T-helper 1 cell (primary cell): ENCODE measurements around the gene CLEC16A.
"Not testable (repeated sequence)": the region's sequence is repeated elsewhere in the genome, so short reads cannot be mapped to it uniquely, and the experiment has no call there.

Source experiments
- DNase-seq, 5 donors: peaks; one replicate each; pipeline ENCODE4 v3.0.0-alpha.2; 2012 to 2020

CLEC16A gene

DNA sequence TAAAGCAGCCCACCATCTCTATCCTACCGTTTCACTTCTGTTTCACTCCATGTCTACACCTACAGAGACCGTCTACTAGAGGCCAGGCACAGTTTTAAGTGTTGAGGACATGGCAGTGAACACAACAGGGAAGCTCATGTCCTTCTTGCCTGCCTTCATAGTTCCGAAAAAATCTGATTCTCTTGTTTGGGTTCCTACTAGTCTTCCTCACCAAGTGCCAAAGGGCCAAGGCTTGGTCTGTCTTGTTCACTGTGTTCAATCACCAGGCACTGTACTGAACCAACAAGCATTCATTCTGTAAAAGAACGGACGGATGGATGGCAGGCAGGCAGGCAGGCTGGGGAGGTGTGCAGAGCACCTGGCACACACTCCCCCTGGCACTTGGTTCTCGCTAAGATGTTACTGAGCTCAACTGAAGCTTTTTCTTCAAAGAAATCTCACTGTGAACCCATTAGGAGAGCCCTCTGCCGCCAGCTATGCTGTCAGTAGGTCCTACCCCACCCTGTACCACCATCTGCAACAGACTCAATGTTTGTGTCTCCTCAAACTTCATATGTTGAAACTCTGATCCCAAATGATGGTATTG, 4.6 kb upstream of the CLEC16A start:
- DNase-seq = no peak

DNA sequence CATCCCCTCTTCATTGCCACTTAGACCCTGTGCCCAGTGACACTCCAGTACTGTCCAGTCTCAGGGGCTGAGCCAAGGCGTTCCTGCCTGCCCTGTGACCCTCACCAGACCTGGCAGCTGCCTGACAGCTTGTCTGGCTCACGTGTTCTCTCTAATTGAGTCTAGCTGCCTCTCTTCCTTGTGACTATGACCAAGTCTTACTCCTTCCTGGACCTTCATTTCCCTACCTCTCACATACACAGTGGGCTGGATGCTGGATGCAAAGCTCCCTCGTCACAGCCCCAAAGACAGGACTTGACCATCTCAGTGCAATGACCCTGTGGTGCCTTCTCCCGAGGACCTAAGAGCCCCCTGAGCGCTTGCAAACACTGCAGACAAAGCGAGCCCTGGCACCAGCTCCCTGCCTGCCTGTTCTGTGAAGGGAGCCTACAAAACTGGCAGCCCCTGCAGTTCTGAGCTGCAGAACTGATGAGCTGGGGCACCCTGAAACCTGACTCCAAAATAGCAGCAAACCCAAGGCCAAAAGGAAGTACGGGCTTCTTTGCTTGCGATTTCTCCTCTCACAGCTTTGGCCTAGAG, 3.8 kb upstream of the CLEC16A start:
- no peak for DNase-seq

DNA sequence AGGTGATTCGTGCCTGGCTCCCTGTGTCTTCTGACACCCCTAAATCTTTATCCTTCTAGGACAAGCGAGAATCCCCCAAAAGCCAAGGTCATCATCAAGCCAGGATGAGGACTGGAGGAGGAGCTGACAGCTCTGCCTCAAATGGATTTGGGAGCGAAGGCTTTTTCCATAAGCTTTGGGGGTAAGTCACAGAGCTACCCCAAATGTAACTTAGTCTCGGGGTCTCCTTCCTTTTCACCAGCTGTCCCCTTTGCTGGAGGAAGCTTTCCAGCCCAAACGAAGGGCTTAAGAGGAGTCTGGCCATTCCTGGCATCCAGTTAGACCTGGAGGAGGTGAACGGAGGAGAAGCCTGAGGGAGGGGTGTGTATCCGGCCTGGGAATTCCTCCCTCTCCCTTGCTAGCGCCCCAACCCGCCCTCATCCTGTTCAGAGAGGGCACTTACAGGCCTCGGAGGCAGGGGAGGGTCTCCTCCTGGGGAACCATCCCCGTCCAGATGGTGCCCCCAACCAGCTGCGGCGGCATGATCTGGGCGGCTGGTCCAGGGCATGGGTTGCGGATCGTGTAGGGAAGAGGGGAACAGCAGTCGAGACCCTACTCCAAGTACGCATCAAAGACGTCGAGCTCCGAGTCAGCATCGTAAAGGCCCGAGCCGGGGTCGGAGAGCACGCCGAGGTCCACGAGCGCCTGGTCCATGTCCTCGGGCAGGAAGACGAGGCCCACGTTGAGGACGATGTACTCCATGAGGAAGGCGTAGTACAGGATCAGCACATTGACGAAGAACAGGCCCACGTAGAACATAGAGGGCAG, 3.0 kb upstream of the CLEC16A start:
- no peak for DNase-seq

DNA sequence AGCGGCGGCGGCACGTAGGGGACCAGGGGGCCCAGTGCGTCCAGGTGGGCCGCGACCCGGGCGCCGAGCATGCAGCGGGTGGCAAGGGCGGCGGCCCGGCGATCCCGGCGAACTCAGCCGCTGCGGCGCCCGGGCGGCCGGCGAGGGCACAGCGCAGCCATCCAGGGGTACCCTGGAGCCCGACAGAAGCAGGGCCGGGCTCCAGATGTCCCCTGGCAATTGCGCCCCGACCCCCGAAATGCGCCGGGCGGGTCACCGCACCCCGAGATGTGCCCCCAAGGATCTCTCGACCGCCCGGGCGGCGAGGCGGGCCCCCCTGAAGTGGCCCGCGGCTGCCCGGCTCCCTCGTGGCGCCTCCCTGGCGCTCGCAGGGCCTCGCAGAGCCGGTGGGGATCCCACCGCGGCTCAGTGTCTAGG, 2.4 kb upstream of the CLEC16A start:
- not testable (repeated sequence) for DNase-seq

DNA sequence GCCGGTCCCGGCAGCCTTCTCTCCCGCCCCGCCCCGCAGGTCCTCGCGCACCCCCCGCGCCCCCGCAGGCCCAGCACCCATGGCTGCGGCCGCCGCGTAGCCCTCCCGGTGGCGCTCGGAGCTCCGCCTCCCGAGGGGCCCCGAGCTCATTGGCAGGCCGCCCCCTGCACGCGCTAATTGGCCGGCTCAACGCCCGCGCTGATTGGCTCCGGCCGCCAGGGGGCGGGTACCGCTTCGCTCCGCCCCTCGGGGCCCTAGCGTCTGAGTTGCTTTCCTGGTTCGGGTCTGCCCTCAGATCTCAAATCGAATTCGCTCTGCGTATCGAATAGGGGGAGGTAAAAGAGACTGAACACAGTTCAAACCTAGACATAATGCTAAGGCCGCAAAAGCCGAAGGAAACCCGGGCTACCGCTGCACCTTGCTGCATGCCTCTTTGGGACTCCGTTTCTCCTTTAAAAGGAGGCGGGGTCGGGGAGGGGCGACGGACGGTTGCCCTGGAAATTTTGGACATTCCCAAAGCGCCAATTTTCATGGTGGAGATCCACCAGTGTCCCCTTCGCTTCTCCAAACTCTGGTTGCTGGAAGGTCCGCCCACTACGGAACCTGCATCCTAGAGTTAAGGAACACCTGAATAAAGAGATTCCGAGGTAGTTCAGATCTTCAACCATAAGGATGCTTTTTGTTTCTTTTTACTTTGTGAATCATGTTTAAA, 1.9 kb upstream of the CLEC16A start, which contains the start of gene DEXI:
Gene DEXI, minus strand, starts transcription at position 117 of the 712 bp plus-strand sequence. CDS start 463 bp downstream, outside the sequence.
- peak; percentile 89 to 95 (median 91) for DNase-seq

DNA sequence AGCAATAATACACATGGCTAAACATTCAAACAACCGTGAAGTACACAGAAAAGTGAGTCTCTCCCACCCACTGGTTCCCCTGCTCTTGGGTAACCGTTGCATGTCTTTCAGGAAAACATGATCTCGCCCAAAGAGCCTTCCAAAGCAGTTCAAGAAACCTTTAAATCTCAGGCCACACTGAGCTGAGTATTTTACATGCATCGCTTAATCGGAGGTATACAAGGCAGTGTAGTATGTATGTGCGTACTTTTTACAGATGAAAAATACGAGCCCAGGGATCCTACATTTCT, 1.4 kb upstream of the CLEC16A start:
- DNase-seq = no peak

DNA sequence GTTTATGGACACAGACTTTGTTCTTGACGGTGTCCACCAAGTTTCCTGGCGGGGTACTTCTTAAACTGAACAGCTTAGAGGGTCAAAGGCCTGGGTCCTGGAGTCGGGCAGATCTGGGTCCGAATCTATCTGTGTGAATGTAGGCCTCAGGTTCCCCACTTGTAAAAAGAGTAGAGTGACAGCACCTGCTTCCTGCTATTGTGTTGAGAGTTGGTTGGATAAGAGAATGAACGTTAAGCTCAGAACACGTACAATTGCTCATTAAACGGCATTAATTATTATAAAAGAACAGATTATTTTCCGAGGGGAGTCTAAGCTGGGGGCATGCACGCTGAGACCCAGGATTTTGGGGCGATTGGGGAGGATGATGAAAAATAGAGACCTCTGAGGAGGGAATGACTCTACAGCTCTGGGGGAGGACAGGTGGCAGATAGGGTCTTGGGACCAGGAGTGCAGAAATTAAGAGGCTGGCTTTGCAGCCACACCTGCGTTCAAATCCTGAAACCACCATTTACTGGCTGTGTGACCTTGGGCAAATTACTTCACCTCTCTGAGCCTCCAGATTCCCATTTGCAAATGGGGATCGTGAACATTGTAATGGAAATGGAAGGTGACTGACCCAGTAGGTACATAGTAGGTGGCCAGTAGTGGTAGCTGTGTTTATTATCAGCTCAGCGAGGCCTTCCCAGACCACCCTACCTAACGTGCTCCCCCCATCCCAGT, 862 bp downstream of the CLEC16A start:
- no peak for DNase-seq

DNA sequence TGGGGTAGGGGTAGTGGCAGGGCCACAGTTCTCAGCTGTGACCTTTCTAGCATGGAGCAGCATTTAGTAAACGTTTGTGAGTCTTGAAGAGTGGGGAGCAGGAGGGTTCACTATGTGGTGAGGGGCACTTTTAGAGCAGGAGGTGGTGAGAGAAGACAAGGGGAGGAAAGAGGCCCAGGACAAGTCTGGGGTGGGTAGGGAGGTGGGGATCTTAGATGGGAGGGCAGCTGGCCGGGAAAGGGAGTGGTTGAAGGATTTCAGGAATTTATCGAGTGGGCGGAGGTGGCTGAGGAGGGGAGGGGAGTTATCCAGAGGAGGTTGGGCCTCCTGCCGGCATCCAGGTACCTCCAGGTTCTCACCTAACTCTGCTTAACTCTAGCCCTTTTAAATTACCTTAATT, 1.9 kb downstream of the CLEC16A start:
- DNase-seq = no peak

DNA sequence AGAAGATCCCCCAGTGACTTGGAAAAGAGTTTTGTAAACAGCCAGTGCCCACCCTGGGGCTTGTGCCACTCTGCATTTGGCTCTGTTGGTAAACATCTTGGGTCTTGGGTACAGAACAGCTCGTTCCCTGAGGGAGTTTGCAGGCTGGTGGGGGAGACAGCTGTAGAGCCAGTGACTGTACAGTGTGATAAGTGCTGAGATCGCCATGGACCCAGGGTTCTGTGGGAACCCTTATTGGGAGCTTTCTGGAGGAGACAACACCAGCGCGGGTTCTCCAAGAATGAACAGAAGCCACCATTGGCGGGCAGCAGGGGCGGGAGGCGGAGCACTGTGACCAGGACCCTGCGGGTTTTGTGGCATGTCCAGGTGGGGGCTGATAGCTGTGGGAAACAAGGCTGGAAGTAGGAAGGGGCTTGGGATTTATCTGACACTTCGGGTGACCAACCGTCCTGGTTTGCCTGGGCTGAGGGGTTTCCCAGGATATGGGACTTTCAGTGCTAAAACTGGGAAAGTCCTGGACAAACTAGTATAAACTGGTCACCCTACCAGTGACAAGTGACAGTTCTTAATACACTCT, 2.9 kb downstream of the CLEC16A start:
- no peak for DNase-seq

DNA sequence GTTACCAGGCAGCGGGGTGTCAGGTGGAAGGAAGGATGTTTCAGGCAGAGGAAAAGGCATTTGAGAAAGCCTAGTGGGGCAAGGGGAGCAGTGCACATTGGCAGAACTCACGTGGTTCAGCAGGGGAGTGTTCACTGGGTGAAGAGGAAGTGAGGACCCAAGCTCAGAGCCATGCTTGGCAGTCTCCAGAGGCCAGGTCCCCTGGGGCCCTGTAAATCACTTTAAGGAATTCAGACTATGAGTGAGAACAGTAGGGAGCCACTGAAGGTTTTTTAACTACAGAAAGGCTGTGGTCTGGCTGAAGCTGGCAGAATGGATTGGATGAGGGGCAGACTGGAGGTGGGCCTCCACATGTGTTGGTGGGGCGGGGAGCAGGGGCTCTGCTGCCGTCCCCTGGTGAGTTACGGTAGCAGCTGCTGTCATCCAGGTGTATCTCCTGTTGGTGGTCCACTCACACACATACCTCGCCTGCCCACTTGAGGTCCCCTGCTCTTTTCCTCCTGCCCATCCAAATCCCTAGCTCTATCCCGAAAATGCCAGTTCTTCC, 5.1 kb downstream of the CLEC16A start:
- peak in 2 of 5 donors; percentile 35 to 69 for DNase-seq

DNA sequence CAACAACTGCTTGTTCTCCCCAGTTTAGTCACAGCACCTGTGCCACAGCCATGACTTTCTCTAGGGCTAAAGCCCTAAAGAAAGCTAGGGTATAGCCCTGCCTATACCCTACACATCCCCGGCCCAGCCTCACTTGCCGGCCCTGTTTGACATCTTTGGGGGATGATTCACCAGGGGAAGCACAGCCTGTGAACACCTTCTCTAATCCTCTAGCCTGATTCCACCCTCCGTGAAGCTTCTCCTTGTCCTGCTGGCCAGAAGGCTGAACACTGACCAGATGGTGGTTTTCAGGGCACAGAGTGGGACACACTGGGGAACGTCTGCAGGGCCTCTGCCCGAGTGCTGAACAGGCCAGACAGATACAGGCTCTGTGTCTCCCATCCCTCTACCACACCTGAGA, 6.0 kb downstream of the CLEC16A start:
- DNase-seq = no peak

DNA sequence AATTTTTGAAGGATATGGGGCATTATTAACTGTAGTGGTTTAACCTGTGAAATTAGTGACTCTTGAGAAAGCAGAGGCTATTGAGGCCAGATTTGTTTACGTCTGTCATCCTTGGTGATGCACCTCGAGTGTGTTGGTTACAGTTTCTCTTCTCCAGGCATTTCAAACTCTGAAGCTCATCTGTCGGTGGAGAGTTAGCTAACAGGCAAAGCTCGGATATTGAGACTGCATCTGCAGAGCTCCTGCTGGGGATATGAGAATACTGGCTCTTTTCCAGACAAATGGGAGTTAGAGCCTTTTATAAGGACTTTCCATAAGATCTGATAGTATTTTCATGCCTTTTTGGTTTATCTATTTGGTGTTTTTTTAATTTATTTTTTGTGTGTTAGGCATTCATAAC, 6.7 kb downstream of the CLEC16A start:
- DNase-seq = no peak

DNA sequence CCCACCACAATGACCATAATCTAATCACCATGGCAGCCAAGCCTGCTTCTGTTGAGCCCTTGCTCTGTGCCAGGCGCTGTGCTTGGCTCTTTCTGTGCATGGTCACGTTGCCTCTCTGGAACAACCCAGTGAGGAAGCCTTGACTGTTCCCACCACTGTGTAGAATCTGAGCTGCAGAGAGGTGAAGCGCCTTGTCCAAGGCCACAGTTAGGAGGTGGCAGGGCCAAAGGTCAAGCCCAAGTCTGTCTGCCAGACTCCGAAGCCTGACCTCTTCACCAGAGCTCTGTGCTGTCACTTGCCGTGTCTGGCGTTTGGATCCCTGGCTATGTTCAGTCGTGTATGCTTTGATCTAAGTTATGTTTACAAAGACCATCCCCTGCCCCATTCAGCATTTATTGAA, 10.5 kb downstream of the CLEC16A start:
- no peak for DNase-seq

DNA sequence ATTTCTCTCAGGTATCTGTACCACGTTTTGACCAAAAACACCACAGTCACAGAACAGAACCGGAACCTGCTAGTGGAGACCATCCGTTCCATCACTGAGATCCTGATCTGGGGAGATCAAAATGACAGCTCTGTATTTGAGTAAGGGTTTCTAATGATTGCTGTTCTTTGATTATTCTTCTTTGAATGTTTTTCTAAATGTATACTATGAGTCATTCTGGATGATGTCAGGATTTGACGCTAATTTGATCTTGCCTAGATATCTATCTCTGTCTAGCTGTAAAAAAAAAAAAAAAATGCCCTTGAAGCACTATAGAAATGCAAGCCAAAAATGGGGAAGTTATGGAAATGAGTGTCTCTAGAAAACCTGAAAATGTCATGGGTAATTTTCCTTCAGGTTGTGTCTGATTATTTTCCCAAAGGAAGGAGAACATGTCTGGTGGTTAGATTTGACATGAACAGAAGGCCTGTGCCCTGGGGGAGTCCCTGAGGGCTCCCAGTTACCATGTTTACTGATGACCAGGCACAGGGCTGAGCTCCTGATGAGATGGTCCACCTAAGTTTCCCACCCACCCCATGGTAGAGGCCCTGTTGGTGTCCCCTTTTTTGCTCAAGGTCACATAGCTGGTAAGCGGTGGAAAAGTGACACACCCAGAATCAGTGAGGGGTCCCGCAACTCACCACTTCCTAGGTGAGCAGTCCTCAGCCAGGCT, 13.6 kb downstream of the CLEC16A start:
- DNase-seq = peak in 1 of 5 donors; percentile 70

DNA sequence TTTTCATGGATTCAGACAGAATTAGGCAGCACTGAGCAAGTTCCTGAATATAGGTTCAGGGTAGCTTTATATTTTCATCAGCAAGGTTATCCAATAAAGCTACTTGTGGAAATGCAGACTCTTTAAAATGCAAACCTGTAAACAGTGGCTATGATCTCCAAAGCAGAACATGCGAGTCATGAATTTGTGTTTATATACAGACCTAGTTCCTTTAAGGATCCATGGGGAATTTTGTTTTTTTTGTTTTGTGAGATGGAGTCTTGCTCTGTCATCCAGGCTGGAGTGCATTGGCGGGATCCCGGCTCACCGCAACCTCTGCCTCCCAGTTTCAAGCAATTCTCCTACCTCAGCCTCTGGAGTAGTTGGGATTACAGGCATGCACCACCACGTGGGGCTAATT, 14.8 kb downstream of the CLEC16A start:
- no peak for DNase-seq

DNA sequence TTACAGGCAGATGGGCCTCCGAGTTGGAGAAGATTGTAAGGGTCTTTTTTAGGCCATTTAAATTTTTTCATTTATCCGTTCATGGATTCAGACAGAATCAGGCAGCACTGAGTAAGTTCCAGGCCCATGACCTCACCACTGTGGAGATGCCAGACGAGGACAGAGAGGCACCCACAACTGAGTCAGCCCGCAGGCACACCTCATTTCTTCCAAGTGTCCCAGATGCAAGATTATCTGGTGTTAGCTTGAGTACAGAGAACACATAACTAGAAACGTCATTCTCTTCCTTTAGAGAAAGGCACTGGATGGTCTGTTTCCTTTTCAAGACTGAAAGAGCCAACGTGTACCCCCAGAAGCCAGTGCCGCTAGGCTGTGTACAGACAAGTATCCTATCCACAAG, 16.9 kb downstream of the CLEC16A start:
- no peak for DNase-seq

DNA sequence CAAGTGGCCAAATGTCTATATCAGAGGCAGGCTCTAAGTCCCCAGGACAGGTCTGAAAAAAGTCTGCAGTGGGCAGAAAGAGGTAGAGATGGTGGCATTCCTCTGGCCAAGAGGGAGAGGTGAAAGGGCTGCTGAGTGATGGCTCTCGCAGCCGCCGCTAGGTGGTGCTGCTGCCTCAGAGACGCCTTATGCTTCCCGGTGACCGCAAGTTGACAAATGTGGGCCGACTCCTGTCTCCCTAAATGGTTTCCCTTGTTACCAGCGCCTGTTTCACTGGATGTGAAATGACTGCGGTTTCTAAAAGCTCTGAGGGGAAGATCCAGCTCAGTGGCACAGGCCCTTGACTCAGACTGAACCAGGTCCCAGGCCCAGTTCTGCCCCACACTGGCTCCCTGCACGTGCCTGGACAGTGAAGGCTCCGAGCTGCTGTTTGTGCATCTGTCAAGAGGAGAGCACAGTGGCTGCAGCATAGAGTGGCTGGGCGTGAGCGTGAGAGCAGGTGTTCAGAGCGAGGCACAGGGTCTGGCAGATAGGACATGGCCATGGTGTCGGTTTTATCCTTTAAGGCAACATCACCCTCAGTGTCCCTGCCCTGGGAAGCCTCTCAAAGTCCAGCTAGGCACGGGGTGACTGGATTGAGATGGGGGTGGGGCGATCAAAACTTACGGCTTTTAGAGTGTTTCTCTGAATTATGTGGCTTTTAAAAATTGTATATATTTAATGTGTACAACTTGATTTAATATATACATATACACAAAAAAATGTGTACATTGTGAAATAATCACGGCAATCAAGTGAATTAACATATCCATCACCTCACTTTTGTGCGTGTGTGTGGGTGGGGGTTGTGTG, 19.9 kb downstream of the CLEC16A start:
- peak; percentile 63 to 84 (median 71) for DNase-seq

DNA sequence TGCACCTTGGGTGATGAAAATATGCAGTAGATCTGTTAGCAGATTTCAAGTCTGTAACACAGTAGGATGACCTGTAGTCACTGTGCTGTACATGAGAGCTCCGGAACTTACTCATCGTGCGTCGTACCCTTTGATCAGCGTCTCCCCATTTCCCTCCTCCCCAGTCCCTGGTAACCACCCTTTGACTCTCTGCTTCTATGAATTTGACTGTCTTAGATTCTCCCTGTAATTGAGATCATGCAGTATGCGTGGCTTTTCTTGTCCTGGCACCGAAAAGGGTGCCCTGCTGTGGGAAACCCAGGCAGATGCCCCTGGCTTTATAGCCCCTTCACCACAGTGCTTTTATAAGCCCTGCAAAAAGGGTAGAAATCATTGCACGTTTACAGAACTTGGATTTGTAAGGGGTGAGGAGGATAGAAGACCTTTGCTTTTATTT, 20.5 kb downstream of the CLEC16A start:
- DNase-seq = peak in 4 of 5 donors; percentile 43 to 93 (median 49)

DNA sequence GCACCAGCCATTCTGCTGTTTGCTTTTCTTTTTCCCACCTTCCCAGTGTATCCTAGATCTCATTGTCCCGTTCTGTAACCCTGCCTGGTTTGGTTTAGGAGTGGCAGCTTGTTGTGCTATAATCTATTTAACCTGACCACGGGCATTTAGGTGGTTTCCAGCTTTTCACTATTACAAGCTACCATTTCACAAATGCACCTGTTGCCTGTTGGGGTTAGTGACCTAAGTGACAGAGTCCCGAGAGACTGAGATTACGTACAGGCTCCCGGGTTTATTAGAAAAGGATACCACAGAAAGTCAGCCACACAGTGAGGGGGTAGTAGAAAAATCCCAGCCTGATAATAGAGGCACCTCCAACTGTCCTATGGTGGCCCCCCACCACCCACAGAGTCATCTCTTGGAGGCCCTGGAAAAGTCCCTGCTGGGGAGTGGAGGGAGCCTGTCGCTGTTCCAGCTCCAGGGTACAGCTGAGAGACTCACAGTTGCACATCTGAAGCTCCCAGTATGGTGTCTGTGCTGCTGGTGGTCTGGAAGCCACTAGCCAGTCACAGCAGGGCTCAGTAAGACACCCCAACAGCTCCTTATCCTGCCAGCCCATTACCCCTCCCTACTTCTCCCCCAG, 21.2 kb downstream of the CLEC16A start:
- peak in 1 of 5 donors; percentile 83 for DNase-seq

DNA sequence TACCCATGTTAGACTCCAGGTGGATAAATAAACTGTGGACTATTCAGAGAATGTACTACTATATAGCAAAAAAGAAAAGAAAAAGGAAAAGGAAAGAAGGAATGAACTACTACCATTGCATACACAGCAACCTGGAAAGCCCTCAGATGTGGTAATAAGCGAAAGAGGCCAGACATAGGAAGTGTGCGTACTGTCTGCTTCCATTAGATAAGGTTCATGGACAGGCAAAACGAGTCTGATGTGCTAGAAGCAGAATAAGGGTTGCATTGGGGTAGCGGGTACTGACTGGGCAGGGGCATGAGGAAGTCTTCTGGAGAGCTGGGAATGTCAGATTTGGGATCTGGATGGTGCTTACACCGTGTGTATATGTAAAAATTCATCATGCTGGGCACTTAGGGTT, 21.8 kb downstream of the CLEC16A start:
- no peak for DNase-seq
